MCF 10A (cell line): ENCODE data around the gene KIAA1191. TPM values are rescaled to one million over a fixed set of nuclear protein-coding genes. Genes with fewer than 3 reads are reported as not detected.

ENCODE experiments used
- BruUV-seq: library from RNA; stranded (reverse); fragments of 400-500 nt; replicated peaks from 2 replicates; lab custom pipeline; 2021; lab: Mats Ljungman, UMichigan
- CTCF ChIA-PET: fragments of 300-600 bp; sonication (Branson Sonifier 250); formaldehyde crosslinking; extraction: SDS; loops from one replicate; lab custom pipeline; 2021; ENCODE audit warnings: antibody characterized with exemption, inconsistent platforms; lab: Yijun Ruan, JAX
- POLR2A ChIA-PET: fragments of 300-600, 350-650 bp; sonication (Branson Sonifier 250); formaldehyde crosslinking; extraction: SDS; loops from one replicate; lab custom pipeline; 2020; ENCODE audit warnings: antibody characterized with exemption, inconsistent platforms; lab: Yijun Ruan, JAX
- DNase-seq: peaks from one replicate; pipeline ENCODE4 v3.0.0-alpha.2; 2018; ENCODE audit not compliant: unreplicated experiment
- H3K27ac Mint-ChIP-seq: one replicate; pipeline ENCODE4 v1.8.0; 2022; ENCODE audit warnings: mild to moderate bottlenecking, low read depth, mixed read lengths; ENCODE audit not compliant: unreplicated experiment
- H3K27me3 Mint-ChIP-seq: one replicate; pipeline ENCODE4 v1.8.0; 2022; ENCODE audit warnings: mixed read lengths; ENCODE audit not compliant: insufficient read depth, unreplicated experiment
- H3K36me3 Mint-ChIP-seq: one replicate; pipeline ENCODE4 v1.8.0; 2022; ENCODE audit warnings: mild to moderate bottlenecking, moderate library complexity, mixed read lengths; ENCODE audit not compliant: insufficient read depth, unreplicated experiment
- H3K4me1 Mint-ChIP-seq: one replicate; pipeline ENCODE4 v1.8.0; 2022; ENCODE audit warnings: mixed read lengths; ENCODE audit not compliant: insufficient read depth, unreplicated experiment
- H3K4me3 Mint-ChIP-seq: one replicate; pipeline ENCODE4 v1.8.0; 2022; ENCODE audit warnings: mild to moderate bottlenecking, moderate library complexity, mixed read lengths; ENCODE audit not compliant: unreplicated experiment
- H3K9me3 Mint-ChIP-seq: one replicate; pipeline ENCODE4 v1.8.0; 2022; ENCODE audit warnings: mixed read lengths; ENCODE audit not compliant: unreplicated experiment
- intact Hi-C: fragments of 100-400 bp; cut with micrococcal nuclease; formaldehyde crosslinking; loops from 2 replicates; pipeline ENCODE4 v1.14.1; 2022
- total RNA-seq: library from RNA; stranded (reverse); gene quantifications from 2 replicates; pipeline ENCODE4 v1.2.3, GENCODE V29; 2022
- TF ChIP-seq, protein P1 (sequence below): fragments of 200-600 bp; IDR thresholded peaks from one replicate; pipeline ENCODE4 v1.8.0; 2022; ENCODE audit warnings: antibody characterized with exemption, mild to moderate bottlenecking; ENCODE audit not compliant: unreplicated experiment

Gene KIAA1191
- total RNA-seq, 1 experiment from 2014 or later = 92.0 TPM

- H3K27me3 Mint-ChIP-seq = no peaks in the 10 kb centered on the region
- TF ChIP-seq, protein P1, sequence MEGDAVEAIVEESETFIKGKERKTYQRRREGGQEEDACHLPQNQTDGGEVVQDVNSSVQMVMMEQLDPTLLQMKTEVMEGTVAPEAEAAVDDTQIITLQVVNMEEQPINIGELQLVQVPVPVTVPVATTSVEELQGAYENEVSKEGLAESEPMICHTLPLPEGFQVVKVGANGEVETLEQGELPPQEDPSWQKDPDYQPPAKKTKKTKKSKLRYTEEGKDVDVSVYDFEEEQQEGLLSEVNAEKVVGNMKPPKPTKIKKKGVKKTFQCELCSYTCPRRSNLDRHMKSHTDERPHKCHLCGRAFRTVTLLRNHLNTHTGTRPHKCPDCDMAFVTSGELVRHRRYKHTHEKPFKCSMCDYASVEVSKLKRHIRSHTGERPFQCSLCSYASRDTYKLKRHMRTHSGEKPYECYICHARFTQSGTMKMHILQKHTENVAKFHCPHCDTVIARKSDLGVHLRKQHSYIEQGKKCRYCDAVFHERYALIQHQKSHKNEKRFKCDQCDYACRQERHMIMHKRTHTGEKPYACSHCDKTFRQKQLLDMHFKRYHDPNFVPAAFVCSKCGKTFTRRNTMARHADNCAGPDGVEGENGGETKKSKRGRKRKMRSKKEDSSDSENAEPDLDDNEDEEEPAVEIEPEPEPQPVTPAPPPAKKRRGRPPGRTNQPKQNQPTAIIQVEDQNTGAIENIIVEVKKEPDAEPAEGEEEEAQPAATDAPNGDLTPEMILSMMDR = no peak
- intact Hi-C loops = no loop called here
- peaks cover 11% of the 10 kb centered on the region for H3K4me1 Mint-ChIP-seq
- DNase-seq = no peak
- ChIA-PET POLR2A (interaction anchor here (0.6 kb wide), 1 partner anchor 20 kb away, joined by 3 read pairs; no protein-coding TSS in a partner anchor), CTCF (interaction anchor here (0.6 to 1.3 kb wide), 5 partner anchors 12 to 100 kb away, joined by 3 to 6 read pairs (median 3); no protein-coding TSS in a partner anchor)
- no peak overlapping the region for H3K27ac Mint-ChIP-seq
- H3K36me3 Mint-ChIP-seq = peaks cover 74% of the 10 kb centered on the region
- H3K4me3 Mint-ChIP-seq = no peak overlapping the region
- no TSS peak for BruUV-seq
- no peaks in the 10 kb centered on the region for H3K9me3 Mint-ChIP-seq
These were observed 6.0 kb downstream of the KIAA1191 start for GRCh38 chr5:176355400-176356178.

DNA sequence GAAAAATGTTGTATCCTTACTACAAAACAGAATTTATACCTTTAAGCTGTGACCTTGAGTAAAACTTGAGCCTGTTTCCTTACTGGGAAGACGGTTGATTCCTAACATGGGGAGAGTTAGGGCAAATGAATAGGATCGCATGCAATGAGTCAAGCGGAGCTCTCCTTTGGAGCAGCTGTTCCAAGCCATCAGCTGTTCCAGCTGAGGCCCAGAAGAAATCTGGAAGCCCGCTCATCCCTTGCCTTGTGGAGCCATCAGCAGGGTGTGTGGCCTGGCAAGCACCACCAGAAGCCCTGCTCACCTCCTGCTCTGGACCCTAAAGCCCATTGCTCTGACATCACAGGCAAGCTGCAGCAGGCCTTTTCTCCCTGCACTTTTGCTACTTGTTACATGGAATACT is 8.0 kb downstream of the KIAA1191 start:
- TF ChIP-seq, protein P1 = no peak

GRCh38 chr5:176352116-176352878 is 9.3 kb downstream of the KIAA1191 start:
- intact Hi-C loops = no loop called here
- no peak for DNase-seq
- H3K36me3 Mint-ChIP-seq = peaks cover 91% of the 10 kb centered on the region
- H3K9me3 Mint-ChIP-seq = no peaks in the 10 kb centered on the region
- BruUV-seq = no TSS peak
- CTCF ChIA-PET = interaction anchor here (0.6 to 1.6 kb wide), 4 partner anchors 17 to 648 kb away, joined by 3 to 5 read pairs (median 4); no protein-coding TSS in a partner anchor
- TF ChIP-seq, protein P1 = no peak
- peaks cover 2% of the 10 kb centered on the region for H3K4me1 Mint-ChIP-seq
- no peaks in the 10 kb centered on the region for H3K27me3 Mint-ChIP-seq
- POLR2A ChIA-PET = interaction anchor here (0.6 to 2.5 kb wide), 2 partner anchors 9 to 165 kb away, joined by 4 to 16 read pairs; partner anchors contain the start of gene KIAA1191
- no peak overlapping the region for H3K4me3 Mint-ChIP-seq
- no peak overlapping the region for H3K27ac Mint-ChIP-seq

More for the DNA sequence above, 8.0 kb downstream of the KIAA1191 start:
- no TSS peak for BruUV-seq
- Mint-ChIP-seq H3K4me3 (no peak overlapping the region), H3K9me3 (no peaks in the 10 kb centered on the region), H3K27me3 (no peaks in the 10 kb centered on the region), H3K4me1 (peaks cover 5% of the 10 kb centered on the region), H3K36me3 (peaks cover 91% of the 10 kb centered on the region), H3K27ac (no peak overlapping the region)
- POLR2A ChIA-PET = interaction anchor here (0.9 to 1.1 kb wide), 2 partner anchors 24 to 35 kb away, joined by 3 read pairs; partner anchors contain the start of genes HIGD2A and NOP16
- intact Hi-C loops = no loop called here
- DNase-seq = no peak
- CTCF ChIA-PET = interaction anchor here (1.2 to 1.6 kb wide), 3 partner anchors 15 to 624 kb away, joined by 3 to 5 read pairs (median 4); no protein-coding TSS in a partner anchor

GRCh38 chr5:176350416-176350815 is 11.1 kb downstream of the KIAA1191 start:
- Mint-ChIP-seq H3K27me3 (no peaks in the 10 kb centered on the region), H3K4me1 (no peaks in the 10 kb centered on the region), H3K9me3 (no peaks in the 10 kb centered on the region), H3K36me3 (peaks cover 93% of the 10 kb centered on the region), H3K27ac (no peak overlapping the region), H3K4me3 (no peak overlapping the region)
- intact Hi-C loops = no loop called here
- POLR2A ChIA-PET = interaction anchor here (0.8 to 2.5 kb wide), 2 partner anchors 11 to 859 kb away, joined by 3 to 16 read pairs; partner anchors contain the start of gene KIAA1191
- CTCF ChIA-PET = interaction anchor here (0.8 to 1.5 kb wide), 2 partner anchors 11 to 621 kb away, joined by 4 to 5 read pairs; no protein-coding TSS in a partner anchor
- DNase-seq = no peak
- no TSS peak for BruUV-seq
- TF ChIP-seq, protein P1 = no peak
